HepG2 (cell line): ENCODE data around the gene OR51E1. TPM values are rescaled to one million over a fixed set of nuclear protein-coding genes. Genes with fewer than 3 reads are reported as not detected.

Experiments
- ATAC-seq: fragments of 200-7000 bp; cut with Tn5 transposase; 3 replicates; pipeline ENCODE4 v1.9.1; 2020; ENCODE audit warnings: mild to moderate bottlenecking, moderate library complexity
- BruUV-seq: library from RNA; stranded (reverse); fragments of 400-500 nt; replicated peaks from 2 replicates; lab custom pipeline; 2021; lab: Mats Ljungman, UMichigan
- CTCF ChIA-PET: fragments of 300-600 bp; formaldehyde crosslinking; extraction: SDS; loops from one replicate; lab custom pipeline; 2021; ENCODE audit warnings: low total read pairs, inconsistent platforms, low intra/inter-chr PET ratio; lab: Yijun Ruan, JAX
- POLR2A ChIA-PET: fragments of 350-600 bp; sonication (Branson Sonifier 250); formaldehyde crosslinking; loops from one replicate; lab custom pipeline; 2020; ENCODE audit warnings: antibody characterized with exemption, inconsistent platforms; lab: Yijun Ruan, JAX
- DNase-seq: peaks from one replicate; pipeline ENCODE4 v3.0.0-alpha.2; 2015; ENCODE audit warnings: low spot score
- FAIRE-seq: peaks from 3 replicates; lab custom pipeline; 2011; peaks lifted over from hg19 to GRCh38; lab: Jason Lieb, UNC
- H2AFZ ChIP-seq: one replicate; pipeline ENCODE4 v1.6.1; 2011; ENCODE audit warnings: low read length, inconsistent platforms
- H3K27ac ChIP-seq: fragments of 300-600 bp; 3 replicates; pipeline ENCODE4 v1.8.0; 2011; ENCODE audit warnings: mixed run types, mild to moderate bottlenecking, mixed read lengths, low read length, inconsistent platforms; ENCODE audit not compliant: insufficient read depth; ENCODE audit errors: extremely low read length
- H3K27me3 ChIP-seq, 2 experiments: fragments of 200-600 bp in 1 of 2; 2 replicates in 1 of 2; 3 replicates in 1 of 2; pipeline versions ENCODE4 v1.6.0 to v1.8.0; 2011; ENCODE audit warnings: low read length in 2 of 2, mild to moderate bottlenecking in 2 of 2, moderate library complexity in 2 of 2, inconsistent platforms in 1 of 2; ENCODE audit not compliant: insufficient read depth in 2 of 2, control insufficient read depth in 1 of 2
- H3K36me3 ChIP-seq, 2 experiments: fragments of 200-600 bp in 1 of 2; replicated peaks in 1 of 2; 2 replicates in 1 of 2; 3 replicates in 1 of 2; pipeline versions ENCODE4 v1.5.1 to v1.8.0; 2011; ENCODE audit warnings: low read length in 2 of 2, inconsistent platforms in 1 of 2; ENCODE audit not compliant: insufficient read depth in 2 of 2, control insufficient read depth in 1 of 2
- H3K4me1 ChIP-seq: 2 replicates; pipeline ENCODE4 v1.5.1; 2012; ENCODE audit warnings: low read length, inconsistent platforms; ENCODE audit not compliant: insufficient read depth
- H3K4me2 ChIP-seq: 2 replicates; pipeline ENCODE4 v1.6.0; 2011; ENCODE audit warnings: low read depth, low read length, inconsistent platforms
- H3K4me3 ChIP-seq, 3 experiments: fragments of 200-600 bp in 1 of 3; sonication (generic), shearing (Covaris generic) in 1 of 3; replicated peaks in 1 of 3; 2 replicates each; pipeline ENCODE4 v1.5.1; 2011 to 2016; ENCODE audit warnings: low read length in 3 of 3, inconsistent platforms in 2 of 3, low read depth in 2 of 3, mild to moderate bottlenecking in 2 of 3, control low read depth in 1 of 3, mixed read lengths in 1 of 3; ENCODE audit not compliant: insufficient read depth in 1 of 3
- H3K79me2 ChIP-seq: one replicate; pipeline ENCODE4 v1.6.1; 2011; ENCODE audit warnings: low read length, inconsistent platforms; ENCODE audit not compliant: insufficient read depth
- H3K9ac ChIP-seq: 2 replicates; pipeline ENCODE4 v1.6.0; 2011; ENCODE audit warnings: mild to moderate bottlenecking, low read depth, low read length, inconsistent platforms; ENCODE audit not compliant: insufficient read depth
- H3K9me3 ChIP-seq: 2 replicates; pipeline ENCODE4 v1.5.1; 2012; ENCODE audit warnings: mild to moderate bottlenecking, low read length
- H4K20me1 ChIP-seq: 2 replicates; pipeline ENCODE4 v1.6.0; 2011; ENCODE audit warnings: inconsistent platforms, mild to moderate bottlenecking, low read length, moderate library complexity; ENCODE audit not compliant: insufficient read depth
- HNRNPK ChIP-seq: fragments of 200-400 bp; formaldehyde crosslinking; IDR thresholded peaks from 2 replicates; pipeline ENCODE4 v1.6.1; 2018; ENCODE audit warnings: low read length, low read depth, moderate library complexity, mild to moderate bottlenecking; ENCODE audit not compliant: poor library complexity, severe bottlenecking
- KLF13 ChIP-seq: sonication (generic); formaldehyde crosslinking; IDR thresholded peaks from 2 replicates; pipeline ENCODE4 v1.4.0; 2020; ENCODE audit warnings: mild to moderate bottlenecking, missing genetic modification reagents
- SALL2 ChIP-seq: sonication (generic); formaldehyde crosslinking; IDR thresholded peaks from 2 replicates; pipeline ENCODE4 v1.8.1; 2023; ENCODE audit warnings: mild to moderate bottlenecking, missing genetic modification reagents, inconsistent platforms
- ZBTB38 ChIP-seq: sonication (generic); formaldehyde crosslinking; IDR thresholded peaks from 2 replicates; pipeline ENCODE4 v1.5.1; 2020; ENCODE audit warnings: mild to moderate bottlenecking, missing genetic modification reagents
- ZNF143 ChIP-seq: sonication (generic); formaldehyde crosslinking; IDR thresholded peaks from 2 replicates; pipeline ENCODE4 v1.4.0; 2020; ENCODE audit warnings: missing genetic modification reagents
- ZNF263 ChIP-seq: sonication (generic); formaldehyde crosslinking; IDR thresholded peaks from 2 replicates; pipeline ENCODE4 v1.4.0; 2020; ENCODE audit warnings: missing genetic modification reagents
- ZNF543 ChIP-seq: sonication (generic); formaldehyde crosslinking; IDR thresholded peaks from 2 replicates; pipeline ENCODE4 v1.4.0; 2020; ENCODE audit warnings: mild to moderate bottlenecking, missing genetic modification reagents
- ZNF598 ChIP-seq: sonication (generic); formaldehyde crosslinking; IDR thresholded peaks from 2 replicates; pipeline ENCODE4 v1.5.1; 2020; ENCODE audit warnings: mild to moderate bottlenecking, missing genetic modification reagents, borderline replicate concordance
- ZNF670 ChIP-seq: sonication (generic); formaldehyde crosslinking; IDR thresholded peaks from 2 replicates; pipeline ENCODE4 v1.8.0; 2022; ENCODE audit warnings: mild to moderate bottlenecking, missing genetic modification reagents, borderline replicate concordance
- ZNF839 ChIP-seq: sonication (generic); formaldehyde crosslinking; IDR thresholded peaks from 2 replicates; pipeline ENCODE4 v1.4.0; 2020; ENCODE audit warnings: missing genetic modification reagents, mild to moderate bottlenecking, borderline replicate concordance
- WGBS: methylation state at CpG from one replicate; pipeline ENCODE4 v1.1.6; 2017; ENCODE audit warnings: low lambda C conversion rate; 5-methylcytosine and 5-hydroxymethylcytosine counted together
- in situ Hi-C: cut with HindIII; loops from 2 replicates; pipeline ENCODE4 v1.10.0; 2017; ENCODE audit warnings: low pct_unique_long_range_greater_than_20kb; ENCODE audit not compliant: extremely low pct_ligation_motif_present
- intact Hi-C: fragments of 100-400 bp; cut with micrococcal nuclease; formaldehyde crosslinking; loops from one replicate; pipeline ENCODE4 v1.10.0; 2022; ENCODE audit not compliant: unreplicated experiment
- polyA plus RNA-seq, 8 experiments: library from polyadenylated mRNA; depleted of rRNA in 3 of 8; stranded (reverse) in 7 of 8; unstranded in 1 of 8; fragments of >200 nt; fragmentation: Illumina TruSeq in 4 of 8; extraction: Trizol in 4 of 8; gene quantifications; 2 replicates each; pipeline versions ENCODE4 v1.2.1 to v1.2.3, GENCODE V29; 2011 to 2016; ENCODE audit warnings: low read depth in 4 of 8, missing spikeins in 1 of 8, mixed read lengths in 1 of 8; ENCODE audit not compliant: insufficient read depth in 1 of 8
- total RNA-seq, 5 experiments: library from RNA; depleted of rRNA; stranded (reverse); fragments of >200 nt; fragmentation: Illumina TruSeq; extraction: Trizol; gene quantifications; 2 replicates each; pipeline ENCODE4 v1.2.3, GENCODE V29; 2016; ENCODE audit warnings: low read depth in 1 of 5

The OR51E1 gene
- total and polyA plus RNA-seq, 2 of the 13 experiments (the other 11 are each of a cell fraction or from before 2014, with no cell fraction given): not detected

GRCh38 chr11:4680341-4680740, 36.6 kb downstream of the OR51E1 start:
- Histone ChIP-seq H3K79me2 (no peaks in the 10 kb centered on the region), H3K4me1 (no peaks in the 10 kb centered on the region), H2AFZ (no peak overlapping the region), H3K9me3 (no peaks in the 10 kb centered on the region), H3K27ac (no peak overlapping the region), H3K9ac (no peak overlapping the region), H3K4me3 (no peak overlapping the region), H3K36me3 (no peaks in the 10 kb centered on the region), H3K27me3 (peaks cover 0 to 11% of the 10 kb centered on the region in 2 experiments; a peak in 3 of 5 replicates), H3K4me2 (no peak overlapping the region), H4K20me1 (no peaks in the 10 kb centered on the region)
- TF ChIP-seq ZNF670 (CRISPR knock-in tag) (no peak), ZBTB38 (no peak), KLF13 (CRISPR knock-in tag) (no peak), ZNF543 (CRISPR knock-in tag) (no peak), ZNF598 (CRISPR knock-in tag) (no peak), HNRNPK (no peak), ZNF263 (no peak), ZNF839 (CRISPR knock-in tag) (no peak), SALL2 (CRISPR knock-in tag) (no peak), ZNF143 (no peak)
- in situ Hi-C loops (no loop called here), intact Hi-C loops (no loop called here)
- ChIA-PET POLR2A (no interaction called here), CTCF (no interaction called here)
- FAIRE-seq (no peak), ATAC-seq (no peak), DNase-seq (no peak)
- 13% methylated on average over 3 of the region's 3 CpGs for WGBS
- no TSS peak for BruUV-seq
